Hepatocyte (in vitro differentiated cells): ENCODE measurements around the gene SNAP29. TPM values are rescaled to one million over a fixed set of nuclear protein-coding genes. Genes with fewer than 3 reads are reported as not detected.

Source experiments
- polyA plus RNA-seq: library from polyadenylated mRNA; unstranded; fragments of >200 nt; fragmentation: Nextera tagmentation; extraction: Ambion mirVana; gene quantifications from 2 replicates; pipeline ENCODE4 v1.2.1, GENCODE V29; 2016
- total RNA-seq: library from RNA; depleted of rRNA; stranded (reverse); fragments of >200 nt; gene quantifications from 2 replicates; pipeline ENCODE4 v1.2.3, GENCODE V29; 2014

The SNAP29 gene
- total and polyA plus RNA-seq, 2 experiments from 2014 or later = 14.5 to 41.0 TPM

Other genes starting within 250 kb of the SNAP29 start
- 50.9 and 58.2 TPM in 2 replicates for gene SERPIND1, start 84.9 kb upstream of the SNAP29 start, total RNA-seq
- gene SERPIND1, start 84.9 kb upstream of the SNAP29 start, polyA plus RNA-seq = 30.4 and 56.8 TPM in 2 replicates
- 59.1 and 62.2 TPM in 2 replicates for gene PI4KA, start 196 bp upstream of the SNAP29 start, total RNA-seq
- gene PI4KA, start 196 bp upstream of the SNAP29 start, polyA plus RNA-seq = 75.7 and 80.5 TPM in 2 replicates
- 46.5 and 49.2 TPM in 2 replicates for gene CRKL, start 58.4 kb downstream of the SNAP29 start, total RNA-seq
- 30.7 and 31.8 TPM in 2 replicates for gene CRKL, start 58.4 kb downstream of the SNAP29 start, polyA plus RNA-seq
- gene AIFM3, start 108.2 kb downstream of the SNAP29 start, total RNA-seq = 1.3 and 3.1 TPM in 2 replicates
- gene AIFM3, start 108.2 kb downstream of the SNAP29 start, polyA plus RNA-seq = 1.7 and 2.1 TPM in 2 replicates
- 28.1 and 41.3 TPM in 2 replicates for gene LZTR1, start 123.3 kb downstream of the SNAP29 start, total RNA-seq
- 50.4 and 65.4 TPM in 2 replicates for gene LZTR1, start 123.3 kb downstream of the SNAP29 start, polyA plus RNA-seq
- 26.2 and 38.4 TPM in 2 replicates for gene THAP7, start 143.1 kb downstream of the SNAP29 start, total RNA-seq
- gene THAP7, start 143.1 kb downstream of the SNAP29 start, polyA plus RNA-seq = 40.5 and 41.2 TPM in 2 replicates
- 3.3 and 14.4 TPM in 2 replicates for gene P2RX6, start 156.2 kb downstream of the SNAP29 start, total RNA-seq
- 8.0 and 12.9 TPM in 2 replicates for gene P2RX6, start 156.2 kb downstream of the SNAP29 start, polyA plus RNA-seq
- 89.9 and 140 TPM in 2 replicates for gene SLC7A4, start 173.6 kb downstream of the SNAP29 start, total RNA-seq
- gene SLC7A4, start 173.6 kb downstream of the SNAP29 start, polyA plus RNA-seq = 494 and 496 TPM in 2 replicates
- gene LRRC74B, start 186.9 kb downstream of the SNAP29 start, total RNA-seq = 0.20 TPM in 1 of 2 replicates, not detected in the other
- 0.51 and 0.52 TPM in 2 replicates for gene LRRC74B, start 186.9 kb downstream of the SNAP29 start, polyA plus RNA-seq